GM18517 (cell line): ENCODE data around the gene CDC40.

Experiments used
- ATAC-seq: cut with Tn5 transposase; IDR thresholded peaks from one replicate; pipeline ENCODE4 v1.9.1; 2021; ENCODE audit warnings: mild to moderate bottlenecking, moderate library complexity; ENCODE audit not compliant: unreplicated experiment

Gene CDC40

GRCh38 chr6:110180228-110181008 is at the start of gene CDC40:
Gene CDC40, plus strand, starts transcription at chr6:110180427. Its CDS starts 18 bp downstream, at chr6:110180445.
- ATAC-seq, result peak; percentile 60

DNA sequence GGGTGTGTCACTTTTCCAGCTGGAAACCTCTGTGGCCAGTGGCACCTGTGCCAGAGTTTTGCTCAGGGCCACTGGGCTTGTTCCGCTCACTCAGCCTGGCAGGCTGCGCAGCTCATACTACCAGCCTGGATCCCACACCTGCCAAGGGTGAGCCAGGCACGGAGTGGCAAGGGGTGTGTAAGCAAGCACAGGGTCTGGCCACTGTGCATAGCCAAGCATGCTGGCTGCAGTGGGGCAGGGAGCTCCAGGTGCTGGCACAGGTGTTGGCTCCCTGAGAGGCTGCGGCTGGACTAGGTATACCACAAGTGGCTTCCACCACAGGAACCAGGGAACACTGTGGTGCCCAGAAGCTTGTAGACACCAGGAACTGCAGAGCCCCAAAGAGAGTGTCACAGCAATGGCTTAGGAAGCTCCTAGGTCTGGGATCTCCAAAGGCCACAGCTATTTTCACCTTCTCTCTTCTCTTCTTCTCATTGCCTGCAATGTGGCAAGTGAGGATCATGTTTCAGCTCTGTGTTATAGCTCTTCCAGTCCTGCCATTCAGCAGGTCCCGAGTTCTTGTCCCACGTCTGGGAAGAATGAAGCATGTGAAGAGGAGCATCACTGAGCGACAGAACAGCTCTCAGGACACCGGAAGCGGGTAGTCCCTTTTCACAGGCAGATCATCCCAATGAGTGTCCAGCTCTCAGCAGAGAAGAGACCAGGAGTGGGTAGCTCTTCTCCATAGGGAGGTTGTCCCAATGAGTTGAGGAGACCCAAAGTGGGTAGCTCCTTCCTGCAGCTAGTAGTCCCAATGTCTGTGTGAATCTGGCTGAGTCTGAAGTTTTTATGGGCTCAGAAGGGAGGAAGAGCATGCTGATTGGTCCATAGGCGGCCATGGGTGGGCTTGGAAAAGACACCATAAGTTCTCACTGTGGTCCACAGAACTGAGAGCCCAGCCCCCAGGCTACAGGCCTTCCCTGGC is 42.0 kb upstream of the CDC40 start:
- ATAC-seq, result no peak

DNA sequence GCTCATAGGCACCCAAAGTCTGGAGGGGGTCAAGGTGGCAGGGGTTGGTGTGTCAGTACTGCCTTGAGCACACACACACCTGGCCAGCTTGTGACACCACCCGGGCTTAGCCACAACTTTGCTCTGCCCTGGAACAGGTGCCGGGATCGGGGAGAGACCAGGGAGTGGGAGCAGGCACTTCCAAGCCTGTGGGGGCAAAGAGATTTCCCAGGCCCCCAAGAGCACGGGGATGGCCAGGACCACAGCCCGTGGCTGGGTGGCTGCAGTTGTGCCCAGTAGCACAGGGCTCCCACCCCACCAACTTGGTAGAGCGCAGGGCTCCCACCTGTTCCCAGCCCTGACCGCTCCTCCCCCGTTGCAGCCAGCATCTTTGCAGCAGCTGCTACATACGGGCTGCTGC is 41.2 kb upstream of the CDC40 start:
- no peak for ATAC-seq

GRCh38 chr6:110140650-110141049 is 39.6 kb upstream of the CDC40 start:
- no peak for ATAC-seq

DNA sequence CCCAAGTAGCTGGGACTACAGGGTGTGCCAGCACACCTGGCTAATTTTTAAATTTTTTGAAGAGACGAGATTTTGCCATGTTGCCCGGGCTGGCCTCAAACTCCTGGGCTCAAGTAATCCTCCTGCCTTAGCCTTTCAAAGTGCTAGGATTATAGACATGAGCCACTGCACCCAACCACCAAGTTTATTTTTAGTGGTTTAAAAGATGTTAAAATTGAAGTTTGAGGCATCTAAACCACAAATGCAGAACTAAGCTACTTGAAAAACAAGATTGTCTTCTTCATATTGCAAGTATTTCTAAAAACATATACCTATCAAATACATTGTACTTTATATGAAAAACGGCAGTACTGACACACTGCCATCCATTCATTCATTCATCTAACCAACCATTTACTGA is 32.4 kb upstream of the CDC40 start:
- ATAC-seq, result no peak

DNA sequence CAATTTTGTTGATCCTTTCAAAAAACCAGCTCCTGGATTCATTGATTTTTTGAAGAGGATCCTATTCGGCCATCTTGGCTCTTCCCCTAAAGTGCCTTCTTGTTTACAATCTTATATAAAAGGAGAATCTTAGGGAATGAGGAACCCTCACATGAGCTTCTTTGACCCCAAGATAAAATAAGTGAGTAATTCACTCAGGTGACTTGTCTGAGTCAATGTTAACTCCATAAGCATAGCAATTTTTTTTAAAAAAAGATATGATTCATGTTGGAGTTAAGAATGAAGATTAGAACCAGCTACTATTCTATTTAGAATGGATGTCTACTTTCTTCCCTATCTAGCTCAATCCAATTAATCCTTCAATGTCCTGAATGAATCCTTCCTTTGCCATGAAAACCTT is 21.7 kb upstream of the CDC40 start:
- no peak for ATAC-seq

GRCh38 chr6:110170081-110170480 is 10.1 kb upstream of the CDC40 start:
- no peak for ATAC-seq

GRCh38 chr6:110173506-110174132 is 6.6 kb upstream of the CDC40 start:
- ATAC-seq, result no peak

DNA sequence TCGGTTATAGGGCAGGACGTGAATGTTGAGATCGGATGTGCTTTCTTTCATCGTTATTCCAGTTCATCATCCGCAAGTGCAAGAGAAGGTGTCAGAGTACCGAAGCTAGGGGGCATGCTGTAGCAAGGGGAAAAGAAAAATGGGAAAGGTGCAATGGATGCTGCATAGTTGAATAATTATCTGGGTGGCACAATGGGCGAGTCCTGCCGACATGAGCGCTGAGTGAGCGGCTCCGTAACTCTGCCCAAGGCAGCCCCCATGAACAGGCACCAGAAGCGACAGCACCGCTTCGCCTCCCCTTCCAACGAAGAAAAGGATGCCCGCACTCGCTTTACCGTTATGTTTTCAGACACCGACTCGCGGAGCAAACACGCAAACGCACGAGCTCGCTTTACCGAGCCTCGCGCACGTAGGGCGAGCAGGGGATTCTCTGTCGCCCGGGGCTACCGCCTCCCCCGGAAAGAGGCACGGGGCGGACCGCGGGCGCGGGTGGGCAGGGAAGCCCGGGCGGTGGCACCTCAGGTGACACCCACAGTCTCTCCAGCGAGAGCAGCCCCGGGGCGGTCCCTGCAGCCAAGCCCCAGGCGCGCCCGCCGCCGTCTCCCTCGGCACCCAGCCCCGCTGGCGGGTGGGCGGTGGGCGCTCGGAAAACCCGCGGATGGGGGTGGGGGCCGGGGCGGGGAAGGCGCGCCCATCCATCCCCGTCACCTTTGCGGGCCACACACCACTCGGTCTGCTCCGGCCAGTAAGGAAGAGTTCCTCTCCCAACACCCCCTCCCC is 1.4 kb upstream of the CDC40 start:
- no peak for ATAC-seq

- peak; percentile 87 for ATAC-seq
These were observed 610 bp upstream of the CDC40 start, which contains the start of gene WASF1 for GRCh38 chr6:110179406-110180227. Gene WASF1, minus strand, starts transcription at chr6:110179670. Its CDS starts 52,069 bp downstream, at chr6:110127601.

GRCh38 chr6:110181131-110182030 is 1.2 kb downstream of the CDC40 start:
- no peak for ATAC-seq

DNA sequence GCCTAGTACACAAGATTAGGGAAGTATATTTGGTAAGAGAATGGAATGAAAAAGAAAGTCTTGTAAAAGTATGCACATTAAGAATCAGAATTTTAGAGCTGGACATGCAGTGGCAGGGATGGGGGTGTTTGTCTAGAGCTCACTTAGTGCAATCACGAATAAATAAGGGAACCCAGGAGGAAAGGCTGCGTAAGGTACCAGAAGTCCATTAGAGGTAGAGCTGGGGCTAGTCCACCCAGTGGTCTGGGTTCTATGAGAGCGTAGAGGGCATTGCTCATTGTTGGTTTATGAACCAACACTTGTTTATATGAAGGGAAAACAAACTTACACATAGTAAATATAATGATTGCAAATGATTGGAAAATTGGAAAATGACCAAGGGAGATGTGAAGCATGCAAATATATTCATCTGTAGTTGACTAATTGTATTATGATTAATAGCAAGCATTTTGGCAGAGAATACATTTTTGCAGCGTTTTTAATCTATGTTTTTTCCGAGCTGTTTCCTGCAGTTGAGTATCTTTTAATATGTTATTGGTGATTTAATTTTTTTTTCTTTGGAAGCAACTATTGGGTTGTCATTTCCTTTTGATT is 3.2 kb downstream of the CDC40 start:
- ATAC-seq, result no peak

DNA sequence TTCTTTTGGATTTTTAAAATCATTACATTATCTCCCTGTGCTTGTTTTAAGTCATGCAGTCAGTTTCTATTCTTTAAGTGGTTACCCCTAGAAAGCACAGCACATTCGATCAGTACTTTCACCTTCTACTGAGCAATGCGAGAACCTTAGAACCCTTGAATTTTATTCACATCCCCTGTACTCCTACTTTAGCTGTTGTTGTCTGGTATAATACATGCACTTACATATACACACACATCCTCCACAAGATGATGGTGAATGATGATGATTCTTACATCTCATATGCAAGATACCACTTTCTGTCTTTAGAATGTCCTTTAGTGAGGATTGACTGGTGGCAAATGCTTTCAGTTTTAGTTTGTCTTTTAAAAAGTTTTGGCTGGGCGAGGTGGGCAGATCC is 5.7 kb downstream of the CDC40 start:
- peak; percentile 47 for ATAC-seq

DNA sequence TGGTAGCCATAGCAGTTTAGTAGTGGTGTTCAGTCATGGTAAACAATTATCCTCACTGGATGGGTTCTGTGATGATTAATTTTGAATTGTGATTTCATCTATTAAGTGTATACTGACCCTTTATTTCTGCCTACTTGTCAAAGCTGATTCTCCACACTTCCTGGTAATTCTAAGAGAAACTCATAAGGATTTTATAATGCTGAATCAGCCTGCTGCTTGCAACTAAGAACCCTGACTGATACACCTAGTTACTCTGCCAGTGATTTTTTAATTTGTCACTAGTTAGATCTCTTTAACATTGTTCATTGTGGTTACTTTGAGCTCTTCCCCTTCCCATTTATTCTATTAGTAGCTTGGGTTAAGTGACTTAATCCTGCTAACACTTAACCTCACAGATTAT is 8.6 kb downstream of the CDC40 start:
- ATAC-seq, result no peak

DNA sequence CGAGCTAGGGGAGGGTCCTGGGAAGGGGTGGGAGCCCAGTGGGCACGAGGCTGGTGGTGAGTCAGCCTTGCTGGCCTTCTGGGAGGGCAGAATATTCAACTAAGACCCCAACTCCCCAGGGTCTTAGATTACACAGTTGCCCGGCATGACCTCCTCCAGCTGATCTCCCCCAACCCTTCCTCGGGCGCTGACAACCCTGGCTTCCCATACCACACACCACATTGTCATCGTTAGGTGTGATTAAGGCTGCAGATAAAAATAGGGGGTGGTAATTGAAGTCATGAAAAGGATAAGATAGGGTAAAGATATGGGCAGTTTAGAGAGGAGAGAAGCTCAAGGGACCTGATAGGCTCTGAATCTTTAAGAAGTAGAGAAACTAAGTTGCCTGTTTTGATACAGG is 10.5 kb downstream of the CDC40 start:
- no peak for ATAC-seq

DNA sequence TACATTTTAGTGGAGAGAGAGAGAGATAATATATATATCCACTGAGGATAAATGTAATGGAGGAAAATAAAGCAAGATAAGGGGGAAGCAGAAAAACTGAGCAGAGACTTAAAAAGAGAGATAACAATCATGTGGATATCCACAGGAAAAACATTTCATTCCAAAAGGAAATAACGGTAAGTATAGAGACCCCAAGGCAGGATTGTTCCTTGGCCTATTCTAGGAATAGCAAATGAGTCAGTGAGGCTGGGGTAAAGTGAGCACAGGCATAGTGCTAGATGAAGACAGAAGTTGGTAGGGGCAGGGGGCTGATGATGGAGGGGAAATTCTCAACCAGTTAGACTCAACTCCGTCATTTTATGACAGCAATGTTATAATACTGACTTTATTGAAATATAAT is 11.2 kb downstream of the CDC40 start:
- ATAC-seq, result no peak

GRCh38 chr6:110195639-110196038 is 15.4 kb downstream of the CDC40 start:
- ATAC-seq, result no peak

DNA sequence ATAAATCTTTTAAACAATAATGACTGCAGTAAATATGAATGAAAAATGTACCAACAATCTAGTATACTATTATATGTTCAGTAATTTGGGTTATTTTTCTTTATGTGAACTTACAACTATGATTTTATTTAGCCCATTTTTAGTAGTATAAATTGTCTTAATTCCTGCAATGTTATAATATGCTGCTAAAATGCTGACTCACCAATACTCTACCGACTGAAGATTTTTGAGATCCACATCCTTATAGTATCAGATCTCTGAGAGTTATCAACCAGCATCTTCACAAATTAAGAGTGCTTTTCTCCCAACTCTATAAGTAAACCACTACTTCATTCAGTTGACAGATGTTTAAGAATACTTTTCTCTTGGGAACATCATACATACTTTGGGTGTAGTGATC is 16.6 kb downstream of the CDC40 start:
- ATAC-seq, result no peak
